ENCODE results near the gene CD44.
"Not testable (repeated sequence)": the region's sequence is repeated elsewhere in the genome, so short reads cannot be mapped to it uniquely, and the experiment has no call there.

CD44 gene

GRCh38 chr11:35138943-35139721 lies at the start of gene CD44:
Gene CD44 (plus strand): TSS chr11:35139171. CDS start chr11:35139304, 133 bp downstream.
- peak; percentile 81 for DNase-seq

GRCh38 chr11:35089666-35090065 lies 49.3 kb upstream of the CD44 start:
- DNase-seq = no peak

GRCh38 chr11:35090125-35090524 lies 48.8 kb upstream of the CD44 start:
- DNase-seq = no peak

GRCh38 chr11:35090991-35091390 lies 48.0 kb upstream of the CD44 start:
- DNase-seq = not testable (repeated sequence)

- DNase-seq = no peak
Observed at GRCh38 chr11:35096723-35097122, 42.2 kb upstream of the CD44 start.

- no peak for DNase-seq
Observed at GRCh38 chr11:35097814-35098455, 41.0 kb upstream of the CD44 start.

- no peak for DNase-seq
Observed at GRCh38 chr11:35098855-35099254, 40.1 kb upstream of the CD44 start.

- no peak for DNase-seq
Observed at GRCh38 chr11:35099278-35100012, 39.5 kb upstream of the CD44 start.

GRCh38 chr11:35100013-35100383 lies 39.0 kb upstream of the CD44 start:
- DNase-seq = no peak

- DNase-seq = no peak
Observed at GRCh38 chr11:35101223-35101622, 37.7 kb upstream of the CD44 start.

- no peak for DNase-seq
Observed at GRCh38 chr11:35102267-35102666, 36.7 kb upstream of the CD44 start.

- DNase-seq = no peak
Observed at GRCh38 chr11:35103366-35104208, 35.4 kb upstream of the CD44 start.

GRCh38 chr11:35104655-35105054 lies 34.3 kb upstream of the CD44 start:
- no peak for DNase-seq

- DNase-seq = no peak
Observed at GRCh38 chr11:35105319-35106079, 33.5 kb upstream of the CD44 start.

GRCh38 chr11:35106595-35106994 lies 32.4 kb upstream of the CD44 start:
- no peak for DNase-seq

- no peak for DNase-seq
Observed at GRCh38 chr11:35107861-35108260, 31.1 kb upstream of the CD44 start.

- DNase-seq = not testable (repeated sequence)
Observed at GRCh38 chr11:35108336-35108735, 30.6 kb upstream of the CD44 start.

GRCh38 chr11:35109041-35109440 lies 29.9 kb upstream of the CD44 start:
- no peak for DNase-seq

- no peak for DNase-seq
Observed at GRCh38 chr11:35109827-35110226, 29.1 kb upstream of the CD44 start.

GRCh38 chr11:35111161-35112055 lies 27.6 kb upstream of the CD44 start:
- DNase-seq = no peak

Data from stimulated activated CD4-positive, alpha-beta T cell treated with anti-CD3 and anti-CD28 coated beads, Interleukin-4, amount 100 ng/mL, for 1 hour (primary cell).